HFFc6 (cell line): Measurements from ENCODE around the gene MED12. TPM values are rescaled to one million over a fixed set of nuclear protein-coding genes. Genes with fewer than 3 reads are reported as not detected.
A peak's percentile ranks its signal among the peaks of the same experiment; 100 is the strongest.

Experiments used
- DNase-seq: peaks from one replicate; pipeline ENCODE4 v3.0.0-alpha.2; 2018
- H3K27ac Mint-ChIP-seq: 2 replicates; pipeline ENCODE4 v1.8.0; 2020; ENCODE audit warnings: mild to moderate bottlenecking, mixed read lengths
- H3K27me3 Mint-ChIP-seq: 2 replicates; pipeline ENCODE4 v1.8.0; 2021; ENCODE audit warnings: mild to moderate bottlenecking, moderate library complexity, mixed read lengths; ENCODE audit not compliant: insufficient read depth
- H3K36me3 Mint-ChIP-seq: 2 replicates; pipeline ENCODE4 v1.8.0; 2021; ENCODE audit warnings: low read depth, mixed read lengths
- H3K4me1 Mint-ChIP-seq: 2 replicates; pipeline ENCODE4 v1.8.0; 2020; ENCODE audit warnings: low read depth, mixed read lengths
- H3K4me3 Mint-ChIP-seq: 2 replicates; pipeline ENCODE4 v1.8.0; 2020; ENCODE audit warnings: mild to moderate bottlenecking, moderate library complexity, mixed read lengths
- H3K9me3 Mint-ChIP-seq: 2 replicates; pipeline ENCODE4 v1.8.0; 2020; ENCODE audit warnings: mild to moderate bottlenecking, mixed read lengths
- CTCF ChIP-seq: fragments of 200-600 bp; sonication (generic); IDR thresholded peaks from 2 replicates; pipeline ENCODE4 v1.5.0; 2021; ENCODE audit warnings: antibody characterized with exemption, mild to moderate bottlenecking
- total RNA-seq, 6 experiments: library from RNA; stranded (reverse); fragmentation: NEBNext Ultra II Directional; extraction: Animal tissue kit (Norgen Biotek cat#: 25700); gene quantifications; 2 replicates in 1 of 6; 3 replicates in 5 of 6; pipeline ENCODE4 v1.2.3, GENCODE V29; 2021

The MED12 gene
- total RNA-seq, 6 experiments from 2014 or later: 22.8 to 31.2 (median 28.5) TPM

DNA sequence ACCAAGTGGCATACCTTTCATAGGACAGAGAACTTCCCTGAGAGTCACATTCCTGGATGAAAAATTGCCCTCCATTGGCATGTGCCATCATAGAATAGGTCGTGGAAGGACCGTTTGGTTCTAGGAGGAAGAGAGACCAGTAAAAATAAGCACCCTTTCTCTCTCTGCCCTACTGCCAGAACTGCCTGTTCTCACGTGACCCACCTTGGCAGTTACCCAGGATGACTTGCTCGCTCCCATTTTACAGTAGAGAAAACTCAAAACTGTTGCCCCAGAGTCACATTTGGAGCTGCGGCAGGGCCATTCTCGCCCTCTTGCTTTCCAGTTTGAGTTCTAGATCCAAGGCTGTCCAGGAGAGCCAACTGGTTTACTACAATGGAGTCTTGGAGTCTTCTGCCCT, 25.1 kb downstream of the MED12 start:
- DNase-seq: peak; percentile 7
- Mint-ChIP-seq H3K9me3 (no peaks in the 10 kb centered on the region), H3K27me3 (peaks cover 2% of the 10 kb centered on the region; the same call in 1 of the 2 replicates), H3K27ac (no peak overlapping the region), H3K4me3 (no peak overlapping the region), H3K4me1 (peaks cover 19% of the 10 kb centered on the region), H3K36me3 (peaks cover 6% of the 10 kb centered on the region)
- TF ChIP-seq CTCF: no peak

GRCh38 chrX:71144651-71145050, 26.3 kb downstream of the MED12 start, which contains the start of gene NLGN3:
Gene NLGN3 (plus strand): TSS chrX:71144841. CDS start chrX:71147750, 2,909 bp downstream.
- Mint-ChIP-seq H3K27me3 (peaks cover 2% of the 10 kb centered on the region; the same call in 1 of the 2 replicates), H3K36me3 (no peaks in the 10 kb centered on the region; the same call in 1 of the 2 replicates), H3K4me3 (0 out of 2 replicates have a peak within 1 kb of the TSS, but pooled peaks have one; percentile 84), H3K4me1 (peaks cover 19% of the 10 kb centered on the region), H3K9me3 (no peaks in the 10 kb centered on the region), H3K27ac (no peak within 1 kb of the TSS; the same call in 1 of the 2 replicates)
- no peak for TF ChIP-seq CTCF
- DNase-seq: no peak

DNA sequence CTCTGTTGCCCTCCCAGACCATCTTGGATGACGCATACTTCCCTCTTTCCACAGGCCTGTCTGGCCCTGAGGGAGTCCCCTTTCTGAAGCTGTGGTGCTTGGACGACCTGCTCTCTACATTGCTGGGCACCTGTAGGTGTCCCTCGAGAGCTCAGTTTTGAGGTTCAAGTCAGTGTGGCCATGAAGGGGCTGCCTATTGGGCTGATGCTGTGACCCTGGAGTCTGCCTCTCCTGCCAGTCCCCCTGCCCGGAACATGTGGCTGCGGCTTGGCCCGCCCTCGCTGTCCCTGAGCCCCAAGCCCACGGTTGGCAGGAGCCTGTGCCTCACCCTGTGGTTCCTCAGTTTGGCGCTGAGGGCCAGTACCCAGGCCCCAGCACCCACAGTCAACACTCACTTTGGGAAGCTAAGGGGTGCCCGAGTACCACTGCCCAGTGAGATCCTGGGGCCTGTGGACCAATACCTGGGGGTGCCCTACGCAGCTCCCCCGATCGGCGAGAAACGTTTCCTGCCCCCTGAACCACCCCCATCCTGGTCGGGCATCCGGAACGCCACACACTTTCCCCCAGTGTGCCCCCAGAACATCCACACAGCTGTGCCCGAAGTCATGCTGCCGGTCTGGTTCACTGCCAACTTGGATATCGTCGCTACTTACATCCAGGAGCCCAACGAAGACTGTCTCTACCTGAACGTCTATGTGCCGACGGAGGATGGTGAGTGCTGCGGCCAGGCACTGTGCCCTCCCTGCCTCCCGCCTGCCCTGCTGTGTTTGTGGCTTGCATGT, 29.3 kb downstream of the MED12 start:
- no peak; the same call in 1 of the 2 replicates for TF ChIP-seq CTCF
- no peak overlapping the region for H3K4me3 Mint-ChIP-seq
- DNase-seq: no peak
- H3K27ac Mint-ChIP-seq: no peak overlapping the region
- H3K9me3 Mint-ChIP-seq: no peaks in the 10 kb centered on the region
- H3K4me1 Mint-ChIP-seq: peaks cover 19% of the 10 kb centered on the region
- H3K36me3 Mint-ChIP-seq: no peaks in the 10 kb centered on the region; the same call in 1 of the 2 replicates
- peaks cover 2% of the 10 kb centered on the region for H3K27me3 Mint-ChIP-seq

DNA sequence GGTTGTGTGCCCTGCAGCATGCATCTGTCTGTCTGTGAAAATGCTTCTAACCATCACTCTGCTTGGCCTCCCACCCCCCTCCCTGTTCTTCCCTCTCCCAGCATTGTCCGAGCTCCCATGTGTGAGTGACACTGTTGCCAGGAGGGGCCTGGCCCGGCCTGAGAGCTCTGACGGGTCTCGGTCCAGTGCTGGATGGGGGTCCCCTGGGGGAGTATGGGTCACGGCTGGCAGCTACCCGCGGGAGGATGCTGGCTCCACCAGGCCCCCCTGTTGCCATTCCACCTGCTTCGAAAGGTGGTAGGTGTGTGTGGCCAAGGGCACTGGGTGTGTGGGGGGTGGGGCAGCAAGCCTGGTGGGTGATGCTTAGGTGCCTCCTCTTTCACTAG, 29.9 kb downstream of the MED12 start:
- Mint-ChIP-seq H3K9me3 (no peaks in the 10 kb centered on the region), H3K27ac (no peak overlapping the region), H3K4me3 (no peak overlapping the region), H3K4me1 (peaks cover 19% of the 10 kb centered on the region), H3K36me3 (no peaks in the 10 kb centered on the region; the same call in 1 of the 2 replicates), H3K27me3 (peaks cover 2% of the 10 kb centered on the region)
- DNase-seq: no peak
- no peak for TF ChIP-seq CTCF

GRCh38 chrX:71151366-71151765, 33.0 kb downstream of the MED12 start:
- Mint-ChIP-seq H3K36me3 (no peaks in the 10 kb centered on the region), H3K27ac (no peak overlapping the region), H3K4me1 (peaks cover 8% of the 10 kb centered on the region), H3K9me3 (no peaks in the 10 kb centered on the region), H3K27me3 (peaks cover 5% of the 10 kb centered on the region; the same call in 1 of the 2 replicates), H3K4me3 (no peak overlapping the region)
- TF ChIP-seq CTCF: no peak
- DNase-seq: no peak
